ENCODE measurements around the gene MMS22L. TPM values are rescaled to one million over a fixed set of nuclear protein-coding genes. Genes with fewer than 3 reads are reported as not detected.

Gene MMS22L
- total RNA-seq, 1 experiment from 2014 or later, result 19.3 TPM

GRCh38 chr6:97269821-97270220, 13.2 kb downstream of the MMS22L start:
- no peak for DNase-seq

GRCh38 chr6:97262676-97263075, 20.3 kb downstream of the MMS22L start:
- ChIA-PET POLR2A (ENCODE audit: unreplicated experiment) (no interaction called here), CTCF (no interaction called here)
- H3K9me3 ChIP-seq (ENCODE audit: low read length), result no peaks in the 10 kb centered on the region
- intact Hi-C loops (cut with micrococcal nuclease), result no loop called here
- TF ChIP-seq EZH2phosphoT487 (IDR thresholded peaks at IDR 0.05; ENCODE audit: borderline replicate concordance, low read length) (no peak), EZH2 (IDR thresholded peaks at IDR 0.05; ENCODE audit: low read length, unreplicated experiment) (no peak)
- TF ChIP-seq, protein P1, sequence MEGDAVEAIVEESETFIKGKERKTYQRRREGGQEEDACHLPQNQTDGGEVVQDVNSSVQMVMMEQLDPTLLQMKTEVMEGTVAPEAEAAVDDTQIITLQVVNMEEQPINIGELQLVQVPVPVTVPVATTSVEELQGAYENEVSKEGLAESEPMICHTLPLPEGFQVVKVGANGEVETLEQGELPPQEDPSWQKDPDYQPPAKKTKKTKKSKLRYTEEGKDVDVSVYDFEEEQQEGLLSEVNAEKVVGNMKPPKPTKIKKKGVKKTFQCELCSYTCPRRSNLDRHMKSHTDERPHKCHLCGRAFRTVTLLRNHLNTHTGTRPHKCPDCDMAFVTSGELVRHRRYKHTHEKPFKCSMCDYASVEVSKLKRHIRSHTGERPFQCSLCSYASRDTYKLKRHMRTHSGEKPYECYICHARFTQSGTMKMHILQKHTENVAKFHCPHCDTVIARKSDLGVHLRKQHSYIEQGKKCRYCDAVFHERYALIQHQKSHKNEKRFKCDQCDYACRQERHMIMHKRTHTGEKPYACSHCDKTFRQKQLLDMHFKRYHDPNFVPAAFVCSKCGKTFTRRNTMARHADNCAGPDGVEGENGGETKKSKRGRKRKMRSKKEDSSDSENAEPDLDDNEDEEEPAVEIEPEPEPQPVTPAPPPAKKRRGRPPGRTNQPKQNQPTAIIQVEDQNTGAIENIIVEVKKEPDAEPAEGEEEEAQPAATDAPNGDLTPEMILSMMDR (conservative IDR thresholded peaks at IDR 0.05; ENCODE audit: low read depth, low read length), result no peak
- DNase-seq (no peak), ATAC-seq (no peak)
- no peaks in the 10 kb centered on the region for H3K9me2 ChIP-seq (replicated peaks; ENCODE audit: low read length)
- no peak overlapping the region for H3K9ac ChIP-seq (ENCODE audit: low read length)
- H3K27ac ChIP-seq (ENCODE audit: low read length), result no peak overlapping the region
- no peak overlapping the region for H3K4me3 ChIP-seq (ENCODE audit: low read length)
- no TSS peak for BruUV-seq (replicated peaks)
- no peak overlapping the region for H3K4me2 ChIP-seq (ENCODE audit: low read length)
- no peaks in the 10 kb centered on the region for H3K27me3 ChIP-seq (ENCODE audit: low read length)
- no peaks in the 10 kb centered on the region for H3F3A ChIP-seq (ENCODE audit: low read length, unreplicated experiment)
- H3K4me1 ChIP-seq (ENCODE audit: insufficient read depth, low read length), result no peaks in the 10 kb centered on the region
- H4K20me1 ChIP-seq (ENCODE audit: low read length), result no peaks in the 10 kb centered on the region
- peaks cover 29% of the 10 kb centered on the region for H3K36me3 ChIP-seq (ENCODE audit: low read depth, low read length)
- no peaks in the 10 kb centered on the region for H3K79me2 ChIP-seq (ENCODE audit: low read length)
- no peak overlapping the region for H2AFZ ChIP-seq (ENCODE audit: low read length)

More at GRCh38 chr6:97269821-97270220, 13.2 kb downstream of the MMS22L start:
- POLR2A ChIA-PET (ENCODE audit: unreplicated experiment), result no interaction called here
- CTCF ChIA-PET, result no interaction called here
- Histone ChIP-seq H3K9me2 (replicated peaks; ENCODE audit: low read length) (no peaks in the 10 kb centered on the region), H3K4me3 (ENCODE audit: low read length) (no peak overlapping the region), H3K36me3 (ENCODE audit: low read depth, low read length) (peaks cover 17% of the 10 kb centered on the region), H3K27me3 (ENCODE audit: low read length) (no peaks in the 10 kb centered on the region), H3K4me2 (ENCODE audit: low read length) (no peak overlapping the region), H4K20me1 (ENCODE audit: low read length) (no peaks in the 10 kb centered on the region), H3K79me2 (ENCODE audit: low read length) (no peaks in the 10 kb centered on the region), H2AFZ (ENCODE audit: low read length) (no peak overlapping the region), H3K9me3 (ENCODE audit: low read length) (no peaks in the 10 kb centered on the region), H3K27ac (ENCODE audit: low read length) (no peak overlapping the region), H3F3A (ENCODE audit: low read length, unreplicated experiment) (no peaks in the 10 kb centered on the region), H3K9ac (ENCODE audit: low read length) (no peak overlapping the region), H3K4me1 (ENCODE audit: insufficient read depth, low read length) (no peaks in the 10 kb centered on the region)
- ATAC-seq, result no peak
- intact Hi-C loops (cut with micrococcal nuclease), result no loop called here
- no peak for TF ChIP-seq EZH2phosphoT487 (IDR thresholded peaks at IDR 0.05; ENCODE audit: borderline replicate concordance, low read length)
- no TSS peak for BruUV-seq (replicated peaks)

- intact Hi-C loops (cut with micrococcal nuclease), result no loop called here
- no peak overlapping the region for H3K27ac ChIP-seq (ENCODE audit: low read length)
- no peaks in the 10 kb centered on the region for H3K9me3 ChIP-seq (ENCODE audit: low read length)
- H3K4me3 ChIP-seq (ENCODE audit: low read length), result no peak overlapping the region
- ChIA-PET CTCF (no interaction called here), POLR2A (ENCODE audit: unreplicated experiment) (no interaction called here)
- H3K36me3 ChIP-seq (ENCODE audit: low read depth, low read length), result peaks cover 10% of the 10 kb centered on the region
- no peaks in the 10 kb centered on the region for H3F3A ChIP-seq (ENCODE audit: low read length, unreplicated experiment)
- TF ChIP-seq EZH2phosphoT487 (IDR thresholded peaks at IDR 0.05; ENCODE audit: borderline replicate concordance, low read length) (no peak), EZH2 (IDR thresholded peaks at IDR 0.05; ENCODE audit: low read length, unreplicated experiment) (no peak)
- TF ChIP-seq, protein P1 (conservative IDR thresholded peaks at IDR 0.05; ENCODE audit: low read depth, low read length), result no peak
- H3K4me1 ChIP-seq (ENCODE audit: insufficient read depth, low read length), result no peaks in the 10 kb centered on the region
- BruUV-seq (replicated peaks), result no TSS peak
- H3K9me2 ChIP-seq (replicated peaks; ENCODE audit: low read length), result no peaks in the 10 kb centered on the region
- H2AFZ ChIP-seq (ENCODE audit: low read length), result no peak overlapping the region
- H3K9ac ChIP-seq (ENCODE audit: low read length), result no peak overlapping the region
- H3K79me2 ChIP-seq (ENCODE audit: low read length), result no peaks in the 10 kb centered on the region
- no peaks in the 10 kb centered on the region for H4K20me1 ChIP-seq (ENCODE audit: low read length)
- no peak overlapping the region for H3K4me2 ChIP-seq (ENCODE audit: low read length)
- no peaks in the 10 kb centered on the region for H3K27me3 ChIP-seq (ENCODE audit: low read length)
- ATAC-seq (no peak), DNase-seq (no peak)
These were observed 36.2 kb downstream of the MMS22L start for GRCh38 chr6:97246842-97247241.
